Measurements from ENCODE around the gene ERCC1.

Gene ERCC1

GRCh38 chr19:45423589-45424190 lies at the start of gene ERCC1:
TSS of gene ERCC1 (minus strand) at chr19:45423917. CDS start at chr19:45423374, 543 bp downstream.
- DNase-seq, result peak; percentile 94

GRCh38 chr19:45473367-45473681 lies 49.6 kb upstream of the ERCC1 start:
- no peak for DNase-seq

GRCh38 chr19:45472563-45473366 lies 49.0 kb upstream of the ERCC1 start:
- DNase-seq, result peak; percentile 74

GRCh38 chr19:45471931-45472562 lies 48.3 kb upstream of the ERCC1 start:
- DNase-seq, result no peak

- peak; percentile 49 for DNase-seq
Measured at GRCh38 chr19:45471111-45471930, 47.6 kb upstream of the ERCC1 start.

- DNase-seq, result peak; percentile 60
Measured at GRCh38 chr19:45470762-45471081, 47.0 kb upstream of the ERCC1 start.

- peak; percentile 75 for DNase-seq
Measured at GRCh38 chr19:45469945-45470761, 46.4 kb upstream of the ERCC1 start.

- DNase-seq, result peak; percentile 94
Measured at GRCh38 chr19:45469132-45469944, 45.6 kb upstream of the ERCC1 start.

GRCh38 chr19:45468803-45469131 lies 45.0 kb upstream of the ERCC1 start:
- DNase-seq, result no peak

- peak; percentile 85 for DNase-seq
Measured at GRCh38 chr19:45468159-45468651, 44.5 kb upstream of the ERCC1 start.

GRCh38 chr19:45467456-45468158 lies 43.9 kb upstream of the ERCC1 start, which contains the start of gene FOSB:
TSS of gene FOSB (plus strand) at chr19:45467996. CDS start at chr19:45468587, 591 bp downstream.
- DNase-seq, result peak; percentile 95

GRCh38 chr19:45467115-45467455 lies 43.4 kb upstream of the ERCC1 start:
- DNase-seq, result no peak

- DNase-seq, result no peak
Measured at GRCh38 chr19:45464852-45465441, 41.2 kb upstream of the ERCC1 start.

- DNase-seq, result no peak
Measured at GRCh38 chr19:45464274-45464673, 40.6 kb upstream of the ERCC1 start.

GRCh38 chr19:45463241-45463640 lies 39.5 kb upstream of the ERCC1 start:
- DNase-seq, result no peak

GRCh38 chr19:45462174-45462573 lies 38.5 kb upstream of the ERCC1 start:
- DNase-seq, result no peak

GRCh38 chr19:45460807-45461347 lies 37.2 kb upstream of the ERCC1 start:
- no peak for DNase-seq

GRCh38 chr19:45457776-45458175 lies 34.1 kb upstream of the ERCC1 start:
- no peak for DNase-seq

GRCh38 chr19:45456500-45456815 lies 32.7 kb upstream of the ERCC1 start:
- DNase-seq, result no peak
